Neutrophil (primary cell): ENCODE results near the gene MCTP2.
A peak's percentile ranks its signal among the peaks of the same experiment; 100 is the strongest.

Experiments used
- H3K27ac ChIP-seq: fragments of 200-600 bp; sonication (generic); 2 replicates; pipeline ENCODE4 v1.5.1; 2016; ENCODE audit warnings: mild to moderate bottlenecking, moderate library complexity
- H3K27me3 ChIP-seq: fragments of 200-600 bp; sonication (generic); 2 replicates; pipeline ENCODE4 v1.6.0; 2016; ENCODE audit warnings: mild to moderate bottlenecking
- H3K36me3 ChIP-seq: fragments of 200-600 bp; sonication (generic); 2 replicates; pipeline ENCODE4 v1.5.1; 2017
- H3K4me1 ChIP-seq, 2 experiments: fragments of 200-600 bp in 1 of 2; sonication (generic) in 1 of 2; 1 replicate in 1 of 2; 2 replicates in 1 of 2; pipeline versions ENCODE4 v1.5.1 to v1.6.1; 2013 to 2016; ENCODE audit warnings: low read depth in 1 of 2, low read length in 1 of 2, mild to moderate bottlenecking in 1 of 2, moderate library complexity in 1 of 2; ENCODE audit not compliant: control insufficient read depth in 1 of 2, insufficient read depth in 1 of 2
- H3K4me3 ChIP-seq, 2 experiments: fragments of 200-600 bp in 1 of 2; sonication (generic) in 1 of 2; 1 replicate in 1 of 2; 2 replicates in 1 of 2; pipeline ENCODE4 v1.5.1; 2013 to 2016; ENCODE audit warnings: low read depth in 1 of 2, low read length in 1 of 2, mild to moderate bottlenecking in 1 of 2, moderate library complexity in 1 of 2
- H3K9me3 ChIP-seq: fragments of 200-600 bp; sonication (generic); 2 replicates; pipeline ENCODE4 v1.5.1; 2016
- TF ChIP-seq, protein P1 (sequence below): fragments of 200-600 bp; sonication (generic); IDR thresholded peaks from 2 replicates; pipeline ENCODE4 v1.5.1; 2016; ENCODE audit warnings: antibody characterized with exemption

MCTP2 gene

DNA sequence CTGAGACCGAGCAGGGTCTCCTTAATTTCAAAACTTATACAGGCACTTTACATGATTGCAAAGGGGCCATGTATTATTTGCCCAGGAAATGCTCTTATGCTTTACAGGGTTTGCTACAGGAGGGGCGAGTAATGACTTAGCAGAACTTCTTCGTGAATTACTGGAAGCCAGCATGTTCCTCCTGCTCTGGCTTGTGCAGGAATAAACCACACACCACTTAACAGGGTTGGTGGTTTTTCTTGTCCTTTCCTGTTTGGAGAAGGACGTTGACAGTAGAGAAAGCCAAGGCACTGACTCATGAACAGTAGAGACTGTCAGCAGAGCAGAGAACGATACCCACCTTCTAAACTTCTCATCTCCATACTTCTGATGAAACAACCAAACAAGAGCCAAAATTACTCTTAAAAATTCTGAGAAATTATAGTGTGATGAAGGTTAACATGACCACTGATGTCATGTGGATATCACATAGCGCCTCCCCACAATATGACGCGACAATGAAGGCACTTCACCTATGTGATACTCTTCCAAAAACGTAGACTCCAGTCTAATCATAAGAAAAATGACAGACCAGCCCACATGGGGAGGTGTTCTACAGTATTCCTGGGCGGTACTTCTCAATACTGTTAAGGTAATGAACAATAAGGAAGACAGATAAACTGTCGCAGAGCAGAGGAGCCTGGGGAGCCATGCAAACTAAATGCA is 24.7 kb upstream of the MCTP2 start:
- H3K9me3 ChIP-seq = no peaks in the 10 kb centered on the region
- no peaks in the 10 kb centered on the region for H3K36me3 ChIP-seq
- no peaks in the 10 kb centered on the region for H3K27me3 ChIP-seq
- peak overlapping the region; percentile 81 for H3K27ac ChIP-seq
- TF ChIP-seq, protein P1, sequence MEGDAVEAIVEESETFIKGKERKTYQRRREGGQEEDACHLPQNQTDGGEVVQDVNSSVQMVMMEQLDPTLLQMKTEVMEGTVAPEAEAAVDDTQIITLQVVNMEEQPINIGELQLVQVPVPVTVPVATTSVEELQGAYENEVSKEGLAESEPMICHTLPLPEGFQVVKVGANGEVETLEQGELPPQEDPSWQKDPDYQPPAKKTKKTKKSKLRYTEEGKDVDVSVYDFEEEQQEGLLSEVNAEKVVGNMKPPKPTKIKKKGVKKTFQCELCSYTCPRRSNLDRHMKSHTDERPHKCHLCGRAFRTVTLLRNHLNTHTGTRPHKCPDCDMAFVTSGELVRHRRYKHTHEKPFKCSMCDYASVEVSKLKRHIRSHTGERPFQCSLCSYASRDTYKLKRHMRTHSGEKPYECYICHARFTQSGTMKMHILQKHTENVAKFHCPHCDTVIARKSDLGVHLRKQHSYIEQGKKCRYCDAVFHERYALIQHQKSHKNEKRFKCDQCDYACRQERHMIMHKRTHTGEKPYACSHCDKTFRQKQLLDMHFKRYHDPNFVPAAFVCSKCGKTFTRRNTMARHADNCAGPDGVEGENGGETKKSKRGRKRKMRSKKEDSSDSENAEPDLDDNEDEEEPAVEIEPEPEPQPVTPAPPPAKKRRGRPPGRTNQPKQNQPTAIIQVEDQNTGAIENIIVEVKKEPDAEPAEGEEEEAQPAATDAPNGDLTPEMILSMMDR = no peak
- peaks cover 27% of the 10 kb centered on the region in 2 experiments for H3K4me1 ChIP-seq
- H3K4me3 ChIP-seq = peak overlapping the region; percentile 46 to 51

DNA sequence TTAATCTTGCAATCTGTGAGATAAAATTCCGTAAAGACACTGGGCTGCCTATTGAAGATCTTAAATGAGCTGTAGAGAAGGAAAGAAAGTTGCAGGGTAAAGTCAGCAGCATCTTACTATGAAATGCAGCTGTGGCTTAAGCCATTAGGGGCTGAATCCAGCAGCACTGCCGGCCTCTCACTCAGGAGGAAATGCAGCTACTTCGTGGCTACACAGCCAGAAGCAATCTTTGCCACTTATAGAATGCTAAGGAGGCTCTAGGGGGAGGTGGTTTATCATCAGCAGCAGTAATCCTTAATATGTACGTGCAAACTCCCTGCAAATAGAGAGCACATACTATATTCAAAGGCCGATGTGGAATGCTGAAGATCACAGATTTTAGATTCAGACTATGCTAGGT is 19.1 kb upstream of the MCTP2 start:
- Histone ChIP-seq H3K27ac (no peak overlapping the region), H3K27me3 (no peaks in the 10 kb centered on the region), H3K4me3 (no peak overlapping the region), H3K36me3 (no peaks in the 10 kb centered on the region), H3K9me3 (no peaks in the 10 kb centered on the region), H3K4me1 (peaks cover 3 to 4% of the 10 kb centered on the region in 2 experiments)
- TF ChIP-seq, protein P1 = no peak

DNA sequence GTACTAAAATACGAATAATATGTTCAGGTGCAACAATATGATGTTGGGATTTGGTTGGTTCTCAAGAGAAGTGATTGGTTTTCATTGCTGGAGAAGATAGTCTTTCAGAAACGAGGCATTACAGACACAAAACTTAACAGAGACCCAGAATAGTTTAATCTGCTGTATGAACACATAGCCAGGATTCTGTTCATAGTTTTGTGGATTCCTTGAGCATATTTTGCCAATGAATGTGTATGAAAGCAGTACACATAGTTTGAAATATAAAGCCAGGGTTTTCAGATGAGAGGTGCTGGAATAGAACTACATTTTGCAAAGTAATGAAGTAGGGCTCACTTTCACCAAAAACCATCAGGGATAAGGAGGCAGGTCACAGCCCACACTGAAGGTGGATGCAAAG is 5.7 kb upstream of the MCTP2 start:
- H3K4me1 ChIP-seq = peaks cover 16 to 23% of the 10 kb centered on the region in 2 experiments
- no peak overlapping the region for H3K4me3 ChIP-seq
- no peaks in the 10 kb centered on the region for H3K36me3 ChIP-seq
- H3K27ac ChIP-seq = no peak overlapping the region
- TF ChIP-seq, protein P1 = no peak
- H3K9me3 ChIP-seq = no peaks in the 10 kb centered on the region
- H3K27me3 ChIP-seq = no peaks in the 10 kb centered on the region

DNA sequence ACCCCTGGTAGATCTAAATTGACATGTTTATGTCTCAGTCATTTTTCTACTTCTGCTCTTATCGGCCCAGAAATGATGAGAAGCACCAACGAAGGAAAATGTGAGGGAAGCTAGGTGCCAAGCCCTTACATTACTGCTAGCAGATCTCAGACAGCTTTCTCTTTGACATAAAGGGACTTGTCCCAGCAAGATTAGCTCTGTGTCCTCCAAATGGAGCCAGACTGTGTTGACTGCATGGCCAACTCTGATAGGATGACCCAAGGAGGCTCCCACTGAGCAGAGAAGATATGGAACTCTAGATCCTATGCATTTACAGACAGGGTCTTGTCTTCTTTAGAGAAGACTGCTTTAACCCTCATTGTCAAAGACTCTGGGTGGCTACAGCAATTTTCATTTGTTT is 2.8 kb upstream of the MCTP2 start:
- Histone ChIP-seq H3K4me1 (peaks cover 33 to 35% of the 10 kb centered on the region in 2 experiments), H3K27ac (no peak overlapping the region), H3K36me3 (no peaks in the 10 kb centered on the region), H3K27me3 (no peaks in the 10 kb centered on the region), H3K4me3 (no peak overlapping the region), H3K9me3 (no peaks in the 10 kb centered on the region)
- TF ChIP-seq, protein P1 = no peak

DNA sequence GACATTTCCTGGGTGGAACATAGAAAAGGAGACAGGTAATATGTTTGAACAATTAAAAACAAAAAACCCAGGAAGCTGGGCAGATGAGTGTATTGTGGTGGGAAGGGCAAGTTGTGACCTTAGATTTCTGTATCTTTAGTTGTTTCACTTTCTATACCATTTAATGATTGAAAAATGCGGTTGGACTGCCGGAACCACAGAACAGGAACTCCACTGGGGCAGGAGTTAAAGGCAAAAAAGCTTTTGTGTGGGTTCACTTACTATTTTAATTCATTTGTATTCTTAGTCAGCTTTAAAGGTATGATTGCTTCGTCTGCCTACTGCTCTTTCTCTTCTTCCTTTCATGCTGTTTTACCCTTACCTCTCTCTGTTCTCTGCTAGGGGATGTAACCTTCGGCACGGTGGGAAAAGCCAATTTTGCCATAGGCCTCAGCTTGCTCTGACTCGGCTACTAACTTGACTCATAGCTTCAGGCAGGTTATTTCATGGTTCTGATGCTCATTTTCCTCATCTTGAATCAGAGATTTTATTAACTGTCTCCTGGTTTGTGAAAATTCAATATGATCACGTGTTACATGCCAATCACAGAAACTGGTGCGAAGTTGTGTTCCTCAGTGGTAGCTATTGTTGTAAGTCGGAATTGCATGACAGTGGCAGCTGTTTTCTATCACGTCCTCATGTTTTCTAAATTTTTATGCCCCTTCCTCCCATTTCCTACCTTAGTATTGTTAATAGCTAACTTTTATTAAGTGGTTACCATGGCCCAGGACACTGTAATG is 1.6 kb upstream of the MCTP2 start:
- H3K27me3 ChIP-seq = no peaks in the 10 kb centered on the region
- TF ChIP-seq, protein P1 = no peak
- H3K27ac ChIP-seq = peak overlapping the region; percentile 93

More for the DNA sequence above, 1.6 kb upstream of the MCTP2 start:
- Histone ChIP-seq H3K9me3 (no peaks in the 10 kb centered on the region), H3K4me1 (peaks cover 44 to 47% of the 10 kb centered on the region in 2 experiments), H3K4me3 (peak overlapping the region; percentile 89 to 96), H3K36me3 (no peaks in the 10 kb centered on the region)
